GM18526 (cell line): ENCODE data around the gene QKI.

Experiments
- POLR2A ChIP-seq: IDR thresholded peaks from 3 replicates; pipeline ENCODE4 v1.6.1; 2011; ENCODE audit not compliant: insufficient read length; ENCODE audit errors: extremely low read depth

The QKI gene

DNA sequence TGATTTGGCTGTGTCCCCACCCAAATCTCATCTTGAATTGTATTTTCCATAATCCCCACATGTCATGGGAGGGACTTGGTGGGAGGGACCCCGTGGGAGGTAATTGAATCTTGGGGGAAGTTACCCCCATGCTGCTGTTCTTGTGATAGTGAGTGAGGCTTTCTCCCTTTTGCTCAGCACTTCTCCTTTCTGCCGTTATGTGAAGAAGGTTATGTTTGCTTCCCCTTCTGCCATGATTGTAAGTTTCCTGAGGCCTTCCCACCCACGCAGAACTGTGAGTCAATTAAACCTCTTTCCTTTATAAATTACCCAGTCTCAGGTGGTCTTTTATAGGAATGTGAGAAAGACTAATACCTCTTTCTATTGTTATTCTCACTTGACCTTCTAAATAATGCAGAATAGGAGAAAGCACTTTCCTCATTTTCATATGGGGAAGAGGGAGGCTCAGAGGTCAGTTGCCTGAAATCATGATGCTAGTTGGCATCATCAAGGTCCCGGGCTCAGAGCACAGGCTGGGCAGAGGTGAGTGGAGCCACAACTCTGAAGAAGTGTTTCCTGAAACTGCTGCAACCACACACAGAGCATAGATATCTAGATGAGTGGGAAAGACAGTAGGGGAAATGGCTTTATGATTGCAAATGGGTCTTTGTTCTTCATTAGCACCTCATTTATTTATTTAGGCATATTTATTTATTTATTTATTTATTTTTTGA is 191.0 kb downstream of the QKI start:
- TF ChIP-seq POLR2A, result no peak

GRCh38 chr6:163607792-163608191 is 193.3 kb downstream of the QKI start:
- no peak for TF ChIP-seq POLR2A

DNA sequence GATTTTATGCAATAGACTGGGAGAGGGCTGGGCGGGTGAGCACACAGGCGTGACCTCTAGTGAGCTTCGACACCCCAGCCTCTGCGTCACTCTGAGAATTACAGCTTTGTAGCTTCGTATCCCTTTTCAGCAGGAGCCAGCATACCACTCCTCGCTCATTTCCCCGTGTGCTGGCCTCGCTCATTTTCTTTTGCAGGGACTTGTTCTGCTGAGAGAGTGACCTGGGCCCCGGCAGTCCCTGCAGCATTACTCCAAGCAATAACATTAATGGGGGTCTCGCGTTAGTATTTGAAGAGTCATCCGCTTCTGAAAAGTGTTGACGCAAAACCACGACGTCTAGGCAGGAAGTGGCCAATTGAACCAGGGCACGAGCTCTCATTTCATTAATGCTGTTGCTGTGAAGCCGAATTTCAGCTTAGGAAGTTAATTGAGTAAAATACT is 193.7 kb downstream of the QKI start:
- TF ChIP-seq POLR2A, result no peak

DNA sequence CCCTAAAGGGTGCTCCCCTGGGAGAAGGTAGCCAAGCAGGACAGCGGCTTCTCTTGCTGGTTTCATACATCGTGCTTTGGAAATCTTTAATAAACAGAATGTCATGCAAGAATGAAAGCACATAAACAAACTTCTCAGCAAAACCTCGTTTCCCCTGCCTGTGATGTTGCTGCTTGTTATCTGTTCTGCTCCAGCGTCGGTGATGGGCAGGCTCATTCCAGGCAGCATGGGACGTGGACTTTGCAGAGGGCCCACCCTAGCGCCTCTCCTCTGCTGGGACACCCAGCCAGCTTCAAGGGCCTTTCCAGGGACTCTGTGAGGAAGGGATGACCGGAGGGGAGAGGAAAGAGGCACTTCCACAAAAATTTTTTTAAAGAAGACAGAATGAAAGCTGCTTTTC is 197.7 kb downstream of the QKI start:
- no peak for TF ChIP-seq POLR2A

GRCh38 chr6:163613025-163613424 is 198.5 kb downstream of the QKI start:
- TF ChIP-seq POLR2A, result no peak

DNA sequence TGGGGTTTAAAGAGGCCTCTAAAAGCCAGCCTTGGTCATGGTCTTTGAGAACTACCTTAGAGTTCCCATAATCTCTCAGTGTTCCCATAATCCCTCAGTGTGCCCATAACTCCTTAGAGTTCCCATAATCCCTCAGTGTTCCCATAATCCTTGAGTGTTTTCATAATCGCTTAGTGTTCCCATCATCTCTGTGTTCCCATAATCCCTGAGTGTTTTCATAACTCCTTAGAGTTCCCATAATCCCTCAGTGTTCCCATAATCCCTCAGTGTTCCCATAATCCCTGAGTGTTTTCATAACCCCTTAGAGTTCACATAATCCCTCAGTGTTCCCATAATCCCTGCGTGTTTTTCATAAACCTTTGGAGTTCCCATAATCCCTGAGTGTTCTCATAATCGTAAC is 199.2 kb downstream of the QKI start:
- no peak for TF ChIP-seq POLR2A

DNA sequence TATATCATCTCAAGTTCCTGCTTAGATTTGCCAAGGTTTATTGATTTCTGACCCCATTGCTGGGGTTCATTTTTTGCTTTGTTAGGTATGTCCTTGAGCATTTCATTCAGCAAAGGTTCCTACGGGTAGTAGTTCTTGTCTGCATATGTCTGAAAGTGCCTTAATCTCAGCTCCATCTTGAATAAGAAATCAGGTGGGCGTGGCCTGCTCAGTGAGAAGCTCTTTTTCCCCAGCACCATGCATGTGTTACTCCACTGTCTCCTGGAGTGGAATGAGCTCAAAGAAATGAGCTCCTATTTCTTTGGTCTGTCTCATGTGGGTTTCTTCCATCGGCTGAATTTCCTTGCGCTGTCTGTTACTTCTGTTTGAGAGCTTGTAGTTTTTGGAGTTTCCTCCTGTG is 201.9 kb downstream of the QKI start:
- no peak for TF ChIP-seq POLR2A

DNA sequence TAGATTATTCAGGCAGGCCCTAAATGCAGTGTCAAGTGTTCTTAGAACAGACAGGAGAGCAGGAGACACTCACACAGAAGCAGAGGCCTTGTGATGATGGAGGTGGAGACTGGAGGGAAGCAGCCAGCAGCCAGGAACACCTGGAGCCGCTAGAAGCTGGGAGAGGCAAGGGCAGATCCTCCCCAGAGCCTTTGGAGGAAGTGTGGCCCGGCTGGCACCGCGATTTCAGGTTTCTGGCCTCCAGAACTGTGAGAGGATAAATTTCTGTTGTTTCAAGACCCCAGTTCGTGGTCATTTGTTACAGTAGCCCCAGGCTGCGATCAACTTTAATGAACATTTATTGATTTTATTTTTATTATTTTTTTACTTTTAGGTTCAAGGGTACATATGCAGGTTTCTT is 203.0 kb downstream of the QKI start:
- TF ChIP-seq POLR2A, result no peak

DNA sequence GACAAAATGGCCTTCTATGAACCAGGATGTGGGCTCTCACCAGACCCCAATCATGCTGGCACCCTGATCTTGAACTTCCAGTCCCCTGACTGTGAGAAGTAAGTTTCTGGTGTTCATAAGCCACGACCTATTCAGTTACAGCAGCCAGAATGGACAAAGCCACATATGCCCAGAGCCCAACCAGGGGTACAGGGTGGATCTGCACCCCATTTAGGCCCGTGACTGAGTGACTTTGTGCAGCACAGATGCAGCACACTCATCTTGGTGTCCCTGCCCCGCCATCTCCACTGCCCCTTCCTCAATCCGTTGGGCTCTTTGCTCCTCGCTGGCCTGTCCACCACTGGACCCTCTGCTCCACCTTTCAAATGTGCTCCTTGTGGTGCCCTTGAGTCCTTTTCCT is 205.6 kb downstream of the QKI start:
- TF ChIP-seq POLR2A, result no peak

DNA sequence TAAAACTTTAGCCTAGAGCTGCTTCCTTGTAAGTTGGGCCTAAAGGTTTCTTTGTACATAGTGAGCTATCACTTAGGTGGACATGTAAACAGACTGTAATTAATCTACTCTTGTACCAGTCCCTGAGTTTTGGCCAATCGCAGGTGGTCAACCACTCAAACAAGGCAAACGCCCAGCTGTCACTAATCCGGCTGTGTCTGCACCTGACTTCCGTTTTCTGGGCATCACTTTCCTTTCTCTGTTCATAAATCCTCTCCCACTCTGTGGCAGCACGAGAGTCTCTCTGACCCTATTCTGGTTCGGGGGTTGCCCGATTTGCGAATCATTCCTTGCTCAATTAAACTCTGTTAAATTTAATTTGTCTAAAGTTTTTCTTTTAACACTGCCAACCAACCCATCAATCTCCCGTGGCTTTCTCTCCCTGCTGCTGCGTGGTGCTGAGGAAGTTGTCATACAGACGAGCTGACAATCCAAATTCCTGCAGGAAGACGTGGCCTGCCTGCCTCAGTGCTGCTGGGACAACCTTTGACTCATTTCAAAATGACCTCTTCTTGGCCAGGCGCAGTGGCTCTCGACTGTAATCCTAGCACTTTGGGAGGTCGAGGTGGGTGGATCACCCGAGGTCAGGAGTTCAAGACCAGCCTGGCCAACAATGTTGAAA is 206.3 kb downstream of the QKI start:
- no peak for TF ChIP-seq POLR2A

GRCh38 chr6:163625265-163625664 is 210.7 kb downstream of the QKI start:
- TF ChIP-seq POLR2A, result no peak

DNA sequence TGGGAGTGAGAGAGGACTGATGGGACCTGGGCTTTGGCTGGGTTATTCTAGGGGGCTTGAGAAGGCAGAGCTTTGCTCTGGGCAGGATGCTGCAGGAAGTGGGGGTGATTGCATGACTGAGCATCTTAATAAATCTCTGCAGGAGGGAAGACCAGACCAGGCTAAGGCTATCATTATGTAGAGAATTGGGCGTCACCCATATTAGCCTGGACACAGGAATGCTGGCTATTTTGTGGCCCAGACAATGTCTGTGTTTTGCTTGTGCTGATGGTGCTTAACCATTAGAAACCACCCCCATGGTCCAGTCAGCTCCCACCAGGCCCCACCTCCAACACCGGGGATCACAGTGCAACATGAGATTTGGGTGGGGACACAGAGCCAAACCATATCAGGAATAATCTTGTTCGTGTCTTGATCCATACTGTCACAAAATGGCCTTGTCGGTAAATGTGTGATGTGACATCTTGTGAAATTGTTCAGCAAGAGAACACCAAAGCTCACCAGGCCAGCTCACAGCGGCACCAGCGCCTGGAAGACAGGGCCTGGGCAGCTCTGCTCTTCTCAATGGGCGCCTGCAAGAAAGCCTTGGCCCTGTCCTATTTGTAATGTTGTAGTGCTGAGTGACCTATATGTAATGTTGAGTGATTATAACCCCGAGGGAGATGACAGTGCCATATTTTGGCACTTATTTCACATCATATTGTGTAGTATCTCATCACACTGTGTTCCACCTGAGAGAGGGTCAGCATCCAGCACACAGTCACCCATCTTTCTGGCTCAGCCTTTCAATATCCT is 211.8 kb downstream of the QKI start:
- no peak for TF ChIP-seq POLR2A

DNA sequence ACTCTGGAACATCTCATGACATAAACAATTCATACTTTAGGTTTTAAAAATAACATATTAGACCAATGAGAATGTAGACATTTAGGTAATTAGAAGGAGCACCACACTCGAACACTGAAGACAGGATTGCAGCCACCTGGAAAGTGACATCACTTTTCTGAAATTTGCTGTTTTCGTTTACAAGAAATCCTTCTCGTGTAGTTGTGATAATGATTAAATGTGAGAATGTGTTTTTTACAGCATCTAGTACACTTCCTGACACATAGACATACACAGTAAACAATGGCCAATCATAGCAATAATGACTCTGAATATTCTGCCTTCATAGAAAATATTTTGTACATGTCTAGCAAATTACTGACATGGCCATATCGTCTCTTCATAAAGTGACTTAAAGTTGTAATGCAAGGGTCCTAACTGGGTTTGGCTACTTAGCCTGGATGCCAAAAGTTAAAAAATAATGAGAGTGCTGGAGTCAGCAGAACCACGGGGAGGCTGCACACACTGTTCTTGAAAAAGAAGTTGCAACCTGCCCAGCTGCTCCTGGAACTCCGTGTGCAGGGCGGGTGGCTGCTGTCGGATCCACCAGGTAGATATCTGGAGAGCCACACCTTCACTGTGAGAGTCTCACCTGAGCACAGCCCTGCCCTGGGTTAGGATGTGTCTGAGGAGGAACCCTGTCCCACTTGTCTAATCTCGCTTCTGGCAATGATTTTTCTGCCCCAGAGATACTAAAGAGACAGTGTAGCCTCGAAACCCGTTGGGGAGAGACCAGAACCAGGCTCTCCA is 212.9 kb downstream of the QKI start:
- TF ChIP-seq POLR2A, result no peak
